GM18867 (cell line): ENCODE results near the gene PDIA6.

ENCODE experiments used
- ATAC-seq: cut with Tn5 transposase; IDR thresholded peaks from one replicate; pipeline ENCODE4 v1.9.1; 2021; ENCODE audit warnings: mild to moderate bottlenecking, moderate library complexity; ENCODE audit not compliant: unreplicated experiment

Gene PDIA6

GRCh38 chr2:10812362-10813162 lies at the start of gene PDIA6:
TSS of gene PDIA6 (minus strand) at chr2:10812785. CDS start at chr2:10812696, 89 bp downstream.
- ATAC-seq = peak; percentile 90

GRCh38 chr2:10862330-10862729 lies 49.7 kb upstream of the PDIA6 start:
- no peak for ATAC-seq

GRCh38 chr2:10861765-10862164 lies 49.2 kb upstream of the PDIA6 start:
- ATAC-seq = no peak

- no peak for ATAC-seq
Measured at GRCh38 chr2:10860814-10861325, 48.3 kb upstream of the PDIA6 start.

GRCh38 chr2:10860081-10860813 lies 47.7 kb upstream of the PDIA6 start:
- ATAC-seq = no peak

- no peak for ATAC-seq
Measured at GRCh38 chr2:10859278-10859677, 46.7 kb upstream of the PDIA6 start.

GRCh38 chr2:10848541-10848940 lies 36.0 kb upstream of the PDIA6 start:
- ATAC-seq = no peak

- no peak for ATAC-seq
Measured at GRCh38 chr2:10847008-10847407, 34.4 kb upstream of the PDIA6 start.

- ATAC-seq = no peak
Measured at GRCh38 chr2:10846110-10846861, 33.7 kb upstream of the PDIA6 start.

GRCh38 chr2:10845640-10846039 lies 33.1 kb upstream of the PDIA6 start:
- ATAC-seq = no peak

GRCh38 chr2:10844097-10844496 lies 31.5 kb upstream of the PDIA6 start:
- no peak for ATAC-seq

GRCh38 chr2:10842506-10842905 lies 29.9 kb upstream of the PDIA6 start:
- no peak for ATAC-seq

GRCh38 chr2:10841547-10842219 lies 29.1 kb upstream of the PDIA6 start:
- no peak for ATAC-seq

GRCh38 chr2:10839813-10840212 lies 27.2 kb upstream of the PDIA6 start:
- no peak for ATAC-seq

- no peak for ATAC-seq
Measured at GRCh38 chr2:10838734-10839133, 26.1 kb upstream of the PDIA6 start.

- ATAC-seq = no peak
Measured at GRCh38 chr2:10837298-10838266, 25.0 kb upstream of the PDIA6 start.

GRCh38 chr2:10835052-10835970 lies 22.7 kb upstream of the PDIA6 start:
- ATAC-seq = peak; percentile 71

GRCh38 chr2:10834068-10834655 lies 21.6 kb upstream of the PDIA6 start:
- ATAC-seq = no peak
